Activated CD8-positive, alpha-beta memory T cell treated with anti-CD3 and anti-CD28 coated beads, Interleukin-2, amount 10 ng/mL, durations not matched to agents 7 days and 5 days (primary cell): ENCODE data around the gene NRM. TPM values are rescaled to one million over a fixed set of nuclear protein-coding genes. Genes with fewer than 3 reads are reported as not detected.
A peak's percentile ranks its signal among the peaks of the same experiment; 100 is the strongest.

Experiments
- ATAC-seq: fragments of 150-1000 bp; cut with Tn5 transposase; one replicate; pipeline ENCODE4 v1.10.0; 2021; ENCODE audit warnings: moderate library complexity
- CTCF ChIA-PET: fragments of 350-600 bp; sonication (Branson Sonifier 250); formaldehyde crosslinking; loops from one replicate; lab custom pipeline; 2021; ENCODE audit warnings: antibody characterized with exemption; lab: Charles Lee
- DNase-seq: peaks from one replicate; pipeline ENCODE4 v3.0.0-alpha.2; 2020
- H3K27ac Mint-ChIP-seq: one replicate; pipeline ENCODE4 v1.8.0; 2021; ENCODE audit warnings: mild to moderate bottlenecking, mixed read lengths
- H3K27me3 Mint-ChIP-seq: one replicate; pipeline ENCODE4 v1.8.0; 2021; ENCODE audit warnings: mixed read lengths
- H3K36me3 Mint-ChIP-seq: one replicate; pipeline ENCODE4 v1.8.0; 2021; ENCODE audit warnings: mild to moderate bottlenecking, mixed read lengths
- H3K4me1 Mint-ChIP-seq: one replicate; pipeline ENCODE4 v1.8.0; 2021; ENCODE audit warnings: mixed read lengths
- H3K4me3 Mint-ChIP-seq: one replicate; pipeline ENCODE4 v1.8.0; 2021; ENCODE audit warnings: mild to moderate bottlenecking, moderate library complexity, mixed read lengths
- H3K9me3 Mint-ChIP-seq: one replicate; pipeline ENCODE4 v1.8.0; 2022; ENCODE audit warnings: low read depth, mixed read lengths
- total RNA-seq, 2 experiments: library from RNA; stranded (reverse); gene quantifications; one replicate each; pipeline ENCODE4 v1.2.3, GENCODE V29; 2021

NRM gene
- total RNA-seq, 2 experiments from 2014 or later, result 30.2 to 36.4 TPM

DNA sequence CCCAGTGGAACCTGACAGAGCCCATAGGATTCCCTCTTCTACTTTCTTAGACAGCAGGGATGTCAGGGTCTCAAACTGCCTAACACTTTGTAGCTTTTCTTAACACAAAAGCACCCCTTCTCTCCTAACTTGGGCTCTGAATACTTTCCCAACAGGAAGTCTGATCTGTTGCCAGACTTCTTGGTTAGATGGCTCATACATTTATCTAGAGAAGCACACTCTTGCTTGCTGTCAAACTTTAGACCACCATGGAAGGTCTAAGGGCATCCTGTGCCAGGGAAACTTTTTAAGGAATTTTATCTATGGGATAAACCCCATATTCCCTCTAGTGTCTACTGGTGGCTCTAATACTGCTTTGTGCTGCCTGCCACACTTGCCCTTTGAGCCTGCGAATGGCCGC lies 47.1 kb downstream of the NRM start:
- H3K27ac Mint-ChIP-seq, result peak overlapping the region; percentile 14
- H3K4me1 Mint-ChIP-seq, result peaks cover 36% of the 10 kb centered on the region
- no peak for ATAC-seq
- DNase-seq, result no peak
- H3K27me3 Mint-ChIP-seq, result no peaks in the 10 kb centered on the region
- peaks cover 2% of the 10 kb centered on the region for H3K36me3 Mint-ChIP-seq
- CTCF ChIA-PET, result no interaction called here
- no peaks in the 10 kb centered on the region for H3K9me3 Mint-ChIP-seq
- no peak overlapping the region for H3K4me3 Mint-ChIP-seq

DNA sequence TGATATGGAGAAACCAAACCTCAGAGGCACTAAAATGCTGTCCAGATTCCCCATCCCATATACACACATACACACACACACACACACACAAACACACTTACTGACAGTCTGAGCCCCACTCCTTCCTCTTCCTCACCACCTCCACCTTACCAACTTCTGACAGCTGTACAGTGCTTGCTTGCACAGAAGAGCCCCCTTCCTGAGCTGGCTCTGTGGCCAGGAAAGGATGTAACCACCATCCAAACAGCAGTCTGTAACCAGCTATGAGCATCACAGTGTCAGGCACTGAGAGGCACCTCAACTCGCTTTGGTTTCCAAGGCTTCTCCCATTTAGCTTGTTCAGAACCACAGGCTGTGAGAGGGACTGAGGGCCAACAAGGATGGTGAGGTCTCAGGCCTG lies 49.7 kb downstream of the NRM start:
- H3K27me3 Mint-ChIP-seq, result no peaks in the 10 kb centered on the region
- DNase-seq, result peak; percentile 57

DNA sequence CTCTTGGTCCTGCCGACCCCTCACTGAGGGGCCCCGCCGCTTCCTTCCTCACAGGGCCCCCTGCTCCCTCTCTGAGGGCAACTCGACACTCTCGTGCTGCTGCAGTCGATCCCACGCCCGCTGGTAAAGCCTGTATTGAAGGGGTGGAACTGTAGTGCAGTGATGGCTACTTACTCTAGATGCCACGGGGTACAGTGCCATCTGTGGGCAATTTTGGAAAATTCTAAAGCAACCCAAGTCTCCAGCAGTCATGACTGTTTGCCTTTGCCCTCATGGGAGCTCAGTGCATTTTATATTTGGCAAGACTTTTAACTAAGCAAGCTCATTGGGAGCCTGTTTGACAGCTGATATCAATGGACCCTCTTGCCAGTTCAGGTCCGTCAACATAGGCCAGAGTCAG lies 50.3 kb downstream of the NRM start:
- H3K27me3 Mint-ChIP-seq, result no peaks in the 10 kb centered on the region
- H3K36me3 Mint-ChIP-seq, result peaks cover 3% of the 10 kb centered on the region
- CTCF ChIA-PET, result interaction anchor here (0.5 to 2.0 kb wide), 11 partner anchors 12 to 183 kb away, joined by 3 to 9 read pairs (median 3); partner anchors contain the start of genes DHX16 and MRPS18B
- no peak overlapping the region for H3K4me3 Mint-ChIP-seq
- ATAC-seq, result peak; percentile 34
- H3K9me3 Mint-ChIP-seq, result no peaks in the 10 kb centered on the region
- H3K4me1 Mint-ChIP-seq, result peaks cover 17% of the 10 kb centered on the region
- no peak for DNase-seq
- H3K27ac Mint-ChIP-seq, result no peak overlapping the region

More for the DNA sequence above, 49.7 kb downstream of the NRM start:
- Mint-ChIP-seq H3K4me3 (peak overlapping the region; percentile 42), H3K36me3 (peaks cover 2% of the 10 kb centered on the region), H3K9me3 (no peaks in the 10 kb centered on the region), H3K4me1 (peaks cover 22% of the 10 kb centered on the region), H3K27ac (peak overlapping the region; percentile 74)
- CTCF ChIA-PET, result interaction anchor here (0.5 to 2.0 kb wide), 13 partner anchors 12 to 183 kb away, joined by 3 to 9 read pairs (median 4); partner anchors contain the start of genes DHX16 and MRPS18B
- ATAC-seq, result peak; percentile 81

Other genes with a start within 250 kb of the NRM start
- gene HLA-E, start 201.5 kb downstream of the NRM start, total RNA-seq, result 100 to 1,000 TPM; 395 to 602 TPM
- 10 to 100 TPM; 64.0 to 73.5 TPM for gene GNL1, start 134.5 kb downstream of the NRM start, total RNA-seq
- gene PRR3, start 133.7 kb downstream of the NRM start, total RNA-seq, result 10 to 100 TPM; 19.5 to 23.6 TPM
- 10 to 100 TPM; 73.8 to 98.6 TPM for gene ABCF1, start 119.5 kb downstream of the NRM start, total RNA-seq
- gene PPP1R10, start 73.7 kb downstream of the NRM start, total RNA-seq, result 100 to 1,000 TPM; 101 to 134 TPM
- gene MRPS18B, start 73.1 kb downstream of the NRM start, total RNA-seq, result 10 to 100 TPM; 48.2 to 65.7 TPM
- 1 to 10 TPM; 7.5 to 8.4 TPM for gene ATAT1, start 64.1 kb downstream of the NRM start, total RNA-seq
- gene C6orf136, start 43.9 kb downstream of the NRM start, total RNA-seq, result 10 to 100 TPM; 32.5 to 33.9 TPM
- 10 to 100 TPM; 39.5 to 49.6 TPM for gene DHX16, start 18.0 kb downstream of the NRM start, total RNA-seq
- gene PPP1R18, start 4.3 kb downstream of the NRM start, total RNA-seq, result 100 to 1,000 TPM; 257 to 293 TPM
- 10 to 100 TPM; 67.4 to 83.9 TPM for gene MDC1, start 26.3 kb upstream of the NRM start, total RNA-seq
- 1,000 to 10,000 TPM; 1,499 to 1,522 TPM for gene TUBB, start 29.4 kb upstream of the NRM start, total RNA-seq
- gene FLOT1, start 51.7 kb upstream of the NRM start, total RNA-seq, result 100 to 1,000 TPM; 165 to 184 TPM
- gene IER3, start 53.6 kb upstream of the NRM start, total RNA-seq, result 10 to 100 TPM in 1 of 2 experiments, 1 to 10 TPM in 1; 10.0 to 62.7 TPM
- gene DDR1, start 193.5 kb upstream of the NRM start, total RNA-seq, result 1 to 10 TPM; 3.8 to 4.9 TPM
- 10 to 100 TPM; 30.0 to 34.9 TPM for gene GTF2H4, start 217.2 kb upstream of the NRM start, total RNA-seq
- 10 to 100 TPM; 46.6 to 54.1 TPM for gene VARS2, start 223.3 kb upstream of the NRM start, total RNA-seq
- not detected for gene SFTA2, start 241.2 kb upstream of the NRM start, total RNA-seq
- gene MUCL3, start 250.0 kb upstream of the NRM start, total RNA-seq, result not detected